K562 (cell line): ENCODE data around the gene ITSN2. TPM values are rescaled to one million over a fixed set of nuclear protein-coding genes. Genes with fewer than 3 reads are reported as not detected.

ENCODE experiments used
- ATAC-seq: fragments of 200-7000 bp; cut with Tn5 transposase; 3 replicates; pipeline ENCODE4 v1.9.1; 2020; ENCODE audit warnings: moderate library complexity
- BruUV-seq: library from RNA; stranded (reverse); fragments of 400-500 nt; replicated peaks from 2 replicates; lab custom pipeline; 2021; lab: Mats Ljungman, UMichigan
- CTCF ChIA-PET: fragments of 300-600 bp; formaldehyde crosslinking; extraction: SDS; loops from one replicate; lab custom pipeline; 2021; ENCODE audit warnings: low intra/inter-chr PET ratio; lab: Yijun Ruan, JAX
- POLR2A ChIA-PET: fragments of 300-600, 350-650 bp; sonication (Branson Sonifier 250); formaldehyde crosslinking; extraction: SDS; loops from one replicate; lab custom pipeline; 2021; ENCODE audit warnings: antibody characterized with exemption, inconsistent platforms; lab: Yijun Ruan, JAX
- DNase-seq, 4 experiments: peaks; one replicate each; pipeline versions ENCODE4 v3.0.0 to v3.0.0-alpha.2; 2011 to 2018; ENCODE audit warnings: low spot score in 3 of 4, mixed read lengths in 3 of 4; ENCODE audit errors: extremely low read depth in 1 of 4
- FAIRE-seq: peaks from 2 replicates; lab custom pipeline; 2011; peaks lifted over from hg19 to GRCh38; lab: Jason Lieb, UNC
- H2AFZ ChIP-seq: 2 replicates; pipeline ENCODE4 v1.6.0; 2011; ENCODE audit warnings: low read depth, low read length, control low read depth, inconsistent platforms
- H3K27ac ChIP-seq: fragments of 200-600 bp; 3 replicates; pipeline ENCODE4 v1.8.0; 2011; ENCODE audit warnings: low read depth, mild to moderate bottlenecking, control low read depth, inconsistent platforms, low read length, moderate library complexity, mixed read lengths; ENCODE audit errors: extremely low read depth
- H3K27me3 ChIP-seq, 2 experiments: fragments of 300-600 bp in 1 of 2; 2 replicates in 1 of 2; 3 replicates in 1 of 2; pipeline versions ENCODE4 v1.6.0 to v1.8.0; 2011; ENCODE audit warnings: inconsistent platforms in 2 of 2, low read length in 2 of 2, mild to moderate bottlenecking in 1 of 2, mixed read lengths in 1 of 2, moderate library complexity in 1 of 2; ENCODE audit not compliant: control insufficient read depth in 2 of 2, insufficient read depth in 2 of 2
- H3K36me3 ChIP-seq: fragments of 300-600 bp; 3 replicates; pipeline ENCODE4 v1.8.0; 2011; ENCODE audit warnings: mild to moderate bottlenecking, low read length, inconsistent platforms; ENCODE audit not compliant: control insufficient read depth, insufficient read depth
- H3K4me1 ChIP-seq, 2 experiments: fragments of 200-600 bp in 1 of 2; replicated peaks in 1 of 2; 2 replicates in 1 of 2; 3 replicates in 1 of 2; pipeline versions ENCODE4 v1.5.1 to v1.8.0; 2011; ENCODE audit warnings: inconsistent platforms in 2 of 2, low read length in 2 of 2, mild to moderate bottlenecking in 1 of 2, mixed read lengths in 1 of 2, moderate library complexity in 1 of 2; ENCODE audit not compliant: control insufficient read depth in 2 of 2, insufficient read depth in 2 of 2
- H3K4me2 ChIP-seq: 2 replicates; pipeline ENCODE4 v1.6.1; 2011; ENCODE audit warnings: low read length, control low read depth, inconsistent platforms, mixed read lengths; ENCODE audit not compliant: insufficient read depth
- H3K4me3 ChIP-seq: fragments of 200-600 bp; sonication (generic), shearing (Covaris generic); 2 replicates; pipeline ENCODE4 v1.5.1; 2016; ENCODE audit warnings: control low read depth, inconsistent platforms
- H3K79me2 ChIP-seq: fragments of 200-600 bp; 3 replicates; pipeline ENCODE4 v1.8.0; 2011; ENCODE audit warnings: low read length, inconsistent platforms; ENCODE audit not compliant: control insufficient read depth, insufficient read depth
- H3K9ac ChIP-seq, 2 experiments: 2 replicates each; pipeline versions ENCODE4 v1.6.0 to v1.6.1; 2011; ENCODE audit warnings: low read depth in 2 of 2, low read length in 2 of 2, control low read depth in 1 of 2, inconsistent platforms in 1 of 2, mild to moderate bottlenecking in 1 of 2, mixed read lengths in 1 of 2; ENCODE audit not compliant: insufficient read depth in 1 of 2
- H3K9me1 ChIP-seq: one replicate; pipeline ENCODE4 v1.6.0; 2011; ENCODE audit warnings: inconsistent platforms, mild to moderate bottlenecking, low read length, moderate library complexity; ENCODE audit not compliant: control insufficient read depth, insufficient read depth
- H3K9me3 ChIP-seq: replicated peaks from 2 replicates; pipeline ENCODE4 v1.5.1; 2011; ENCODE audit warnings: low read depth, low read length, inconsistent platforms; ENCODE audit not compliant: control insufficient read depth, insufficient read depth
- H4K20me1 ChIP-seq: replicated peaks from 2 replicates; pipeline ENCODE4 v1.6.1; 2011; ENCODE audit warnings: low read length, inconsistent platforms, mixed read lengths; ENCODE audit not compliant: control insufficient read depth, insufficient read depth
- CHD1 ChIP-seq: fragments of 200-600 bp; sonication (generic); IDR thresholded peaks from one replicate; pipeline ENCODE4 v1.6.1; 2012; ENCODE audit warnings: mild to moderate bottlenecking, moderate library complexity, low read length, inconsistent platforms
- EGR1 ChIP-seq: fragments of 450-650 bp; conservative IDR thresholded peaks from 2 replicates; pipeline ENCODE4 v1.6.1; 2017; ENCODE audit warnings: mild to moderate bottlenecking
- GABPB1 ChIP-seq: sonication (generic); formaldehyde crosslinking; IDR thresholded peaks from 2 replicates; pipeline ENCODE4 v1.8.0; 2022; ENCODE audit warnings: mild to moderate bottlenecking, missing genetic modification reagents
- HLTF ChIP-seq: fragments of 450-650 bp; IDR thresholded peaks from 2 replicates; pipeline ENCODE4 v1.6.1; 2016
- KDM4B ChIP-seq, 2 experiments: fragments of 450-650 bp in 1 of 2; sonication (generic) in 1 of 2; IDR thresholded peaks; 2 replicates each; pipeline ENCODE4 v1.6.1; 2016 to 2017; ENCODE audit warnings: borderline replicate concordance in 2 of 2, antibody characterized with exemption in 1 of 2, low read depth in 1 of 2, mild to moderate bottlenecking in 1 of 2
- MCM5 ChIP-seq: fragments of 450-650 bp; IDR thresholded peaks from 2 replicates; pipeline ENCODE4 v1.6.1; 2016; ENCODE audit warnings: low read depth
- MTA3 ChIP-seq: fragments of 450-650 bp; formaldehyde crosslinking; IDR thresholded peaks from 2 replicates; pipeline ENCODE4 v1.6.1; 2017; ENCODE audit warnings: mild to moderate bottlenecking, borderline replicate concordance
- NONO ChIP-seq, 2 experiments: fragments of 200-400 bp in 1 of 2; fragments of 450-650 bp in 1 of 2; formaldehyde crosslinking in 1 of 2; IDR thresholded peaks; 2 replicates each; pipeline ENCODE4 v1.6.1; 2017; ENCODE audit warnings: low read depth in 2 of 2, mild to moderate bottlenecking in 2 of 2, moderate library complexity in 2 of 2, low read length in 1 of 2
- TAF7 ChIP-seq: fragments of 450-650 bp; IDR thresholded peaks from 2 replicates; pipeline ENCODE4 v1.6.1; 2016; ENCODE audit warnings: missing genetic modification characterization, missing compliant biosample characterization
- TCF7 ChIP-seq: sonication (generic); IDR thresholded peaks from 2 replicates; pipeline ENCODE4 v1.6.1; 2016; ENCODE audit warnings: antibody characterized with exemption, borderline replicate concordance
- ZBTB8A ChIP-seq: fragments of 450-650 bp; IDR thresholded peaks from 2 replicates; pipeline ENCODE4 v1.6.1; 2018; ENCODE audit warnings: mild to moderate bottlenecking, moderate library complexity; ENCODE audit not compliant: partially characterized antibody
- ZNF197 ChIP-seq: fragments of 200-800 bp; sonication (Bioruptor generic); IDR thresholded peaks from 2 replicates; pipeline ENCODE4 v1.6.1; 2016; ENCODE audit warnings: low read depth, missing genetic modification characterization, missing compliant biosample characterization
- ZNF324 ChIP-seq: fragments of 250-450 bp; sonication (Bioruptor Pico); IDR thresholded peaks from 2 replicates; pipeline ENCODE4 v1.4.0; 2020; ENCODE audit warnings: mild to moderate bottlenecking
- ZNF586 ChIP-seq: fragments of 450-650 bp; formaldehyde crosslinking; conservative IDR thresholded peaks from 2 replicates; pipeline ENCODE4 v1.4.0; 2020; ENCODE audit warnings: mild to moderate bottlenecking, moderate library complexity
- WGBS: fragments of 100-300 bp; shearing (Covaris generic); methylation state at CpG from one replicate; pipeline ENCODE4 v1.1.6; 2016; ENCODE audit warnings: low coverage, mixed read lengths; ENCODE audit not compliant: insufficient coverage; ENCODE audit errors: missing lambda C conversion rate; 5-methylcytosine and 5-hydroxymethylcytosine counted together
- in situ Hi-C: fragments of 300-500 bp; cut with MboI; formaldehyde crosslinking; loops from 4 replicates; pipeline ENCODE4 v1.15.0; 2018; ENCODE audit warnings: inconsistent platforms, mixed read lengths
- intact Hi-C: fragments of 100-400 bp; cut with micrococcal nuclease; formaldehyde crosslinking; loops from 2 replicates; pipeline ENCODE4 v1.14.2; 2022
- polyA plus RNA-seq, 8 experiments: library from polyadenylated mRNA; depleted of rRNA in 4 of 8; stranded (reverse) in 5 of 8; unstranded in 3 of 8; fragments of >200 nt; fragmentation: Nextera tagmentation in 2 of 8; fragmentation: Illumina TruSeq in 1 of 8; extraction: Ambion mirVana in 2 of 8; extraction: Trizol in 1 of 8; gene quantifications; 2 replicates each; pipeline versions ENCODE4 v1.2.1 to v1.2.3, GENCODE V29; 2011 to 2014; ENCODE audit warnings: inconsistent platforms in 1 of 8, missing spikeins in 1 of 8
- total RNA-seq, 7 experiments: library from RNA; depleted of rRNA in 6 of 7; stranded (reverse); fragments of >200 nt in 6 of 7; fragmentation: Illumina TruSeq in 2 of 7; extraction: Trizol in 2 of 7; gene quantifications; 2 replicates each; pipeline versions ENCODE4 v1.2.1 to v1.2.3, GENCODE V29; 2011 to 2021; ENCODE audit warnings: low replicate concordance in 1 of 7
- TF ChIP-seq, protein P1 (sequence below): fragments of 150-350 bp; conservative IDR thresholded peaks from 2 replicates; pipeline ENCODE4 v1.6.1; 2014; ENCODE audit warnings: low read length
- TF ChIP-seq, protein P2 (sequence below): sonication (generic); formaldehyde crosslinking; IDR thresholded peaks from 2 replicates; pipeline ENCODE4 v1.8.0; 2022; ENCODE audit warnings: mild to moderate bottlenecking, missing genetic modification reagents

Gene ITSN2
- total and polyA plus RNA-seq, 9 of the 15 experiments (the other 6 are each of a cell fraction or from before 2014, with no cell fraction given) = 6.6 to 19.9 (median 15.2) TPM

DNA sequence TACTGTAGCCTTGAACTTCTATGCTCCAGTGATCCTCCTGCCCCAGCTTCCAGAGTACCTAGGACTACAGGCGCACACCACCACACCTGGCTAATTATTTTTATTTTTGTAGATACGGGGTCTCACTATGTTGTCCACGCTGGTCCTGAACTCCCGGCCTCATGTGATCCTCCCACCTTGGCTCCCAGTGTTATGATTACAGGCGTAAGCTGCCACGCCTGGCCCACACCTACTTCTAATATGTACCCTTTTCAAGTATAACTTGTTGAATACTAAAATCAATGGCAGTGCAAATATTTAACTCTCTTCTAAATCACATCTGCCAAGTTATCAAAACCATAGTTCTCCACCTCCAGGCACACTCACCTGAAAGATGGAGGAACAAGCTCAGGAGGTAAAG lies 58.7 kb downstream of the ITSN2 start (continued):
- TF ChIP-seq, protein P1, sequence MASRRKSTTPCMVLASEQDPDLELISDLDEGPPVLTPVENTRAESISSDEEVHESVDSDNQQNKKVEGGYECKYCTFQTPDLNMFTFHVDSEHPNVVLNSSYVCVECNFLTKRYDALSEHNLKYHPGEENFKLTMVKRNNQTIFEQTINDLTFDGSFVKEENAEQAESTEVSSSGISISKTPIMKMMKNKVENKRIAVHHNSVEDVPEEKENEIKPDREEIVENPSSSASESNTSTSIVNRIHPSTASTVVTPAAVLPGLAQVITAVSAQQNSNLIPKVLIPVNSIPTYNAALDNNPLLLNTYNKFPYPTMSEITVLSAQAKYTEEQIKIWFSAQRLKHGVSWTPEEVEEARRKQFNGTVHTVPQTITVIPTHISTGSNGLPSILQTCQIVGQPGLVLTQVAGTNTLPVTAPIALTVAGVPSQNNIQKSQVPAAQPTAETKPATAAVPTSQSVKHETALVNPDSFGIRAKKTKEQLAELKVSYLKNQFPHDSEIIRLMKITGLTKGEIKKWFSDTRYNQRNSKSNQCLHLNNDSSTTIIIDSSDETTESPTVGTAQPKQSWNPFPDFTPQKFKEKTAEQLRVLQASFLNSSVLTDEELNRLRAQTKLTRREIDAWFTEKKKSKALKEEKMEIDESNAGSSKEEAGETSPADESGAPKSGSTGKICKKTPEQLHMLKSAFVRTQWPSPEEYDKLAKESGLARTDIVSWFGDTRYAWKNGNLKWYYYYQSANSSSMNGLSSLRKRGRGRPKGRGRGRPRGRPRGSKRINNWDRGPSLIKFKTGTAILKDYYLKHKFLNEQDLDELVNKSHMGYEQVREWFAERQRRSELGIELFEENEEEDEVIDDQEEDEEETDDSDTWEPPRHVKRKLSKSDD = no peak

DNA sequence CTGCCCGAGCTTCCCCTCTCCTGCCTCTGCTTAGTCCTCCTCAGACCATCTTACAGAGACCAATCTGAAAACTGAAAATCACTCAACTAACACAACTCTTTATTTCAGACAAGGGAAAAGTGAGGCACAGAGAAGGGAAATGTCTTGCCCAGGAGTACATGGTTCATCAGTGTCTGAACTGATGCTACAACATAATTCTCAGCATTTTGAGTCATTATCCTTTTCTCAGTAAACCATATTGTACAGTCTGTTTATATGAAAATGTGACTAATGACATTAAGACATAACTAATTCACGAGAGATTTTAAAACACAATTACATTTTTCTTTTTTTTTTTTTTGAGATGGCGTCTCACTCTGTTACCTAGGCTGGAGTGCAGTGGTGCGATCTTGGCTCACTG lies 62.7 kb downstream of the ITSN2 start:
- Histone ChIP-seq H3K27me3 (no peaks in the 10 kb centered on the region), H2AFZ (no peak overlapping the region), H3K4me2 (no peak overlapping the region), H3K36me3 (peaks cover 25% of the 10 kb centered on the region; the same call in 1 of the 3 replicates), H3K9me1 (no peaks in the 10 kb centered on the region), H3K9ac (no peak overlapping the region), H3K9me3 (no peaks in the 10 kb centered on the region), H3K27ac (no peak overlapping the region), H3K79me2 (no peaks in the 10 kb centered on the region), H3K4me1 (no peaks in the 10 kb centered on the region), H3K4me3 (no peak overlapping the region), H4K20me1 (no peaks in the 10 kb centered on the region)
- no peak for TF ChIP-seq MCM5
- no peak for TF ChIP-seq CHD1
- TF ChIP-seq ZNF324 (CRISPR knock-in tag) = no peak
- TF ChIP-seq, protein P2, sequence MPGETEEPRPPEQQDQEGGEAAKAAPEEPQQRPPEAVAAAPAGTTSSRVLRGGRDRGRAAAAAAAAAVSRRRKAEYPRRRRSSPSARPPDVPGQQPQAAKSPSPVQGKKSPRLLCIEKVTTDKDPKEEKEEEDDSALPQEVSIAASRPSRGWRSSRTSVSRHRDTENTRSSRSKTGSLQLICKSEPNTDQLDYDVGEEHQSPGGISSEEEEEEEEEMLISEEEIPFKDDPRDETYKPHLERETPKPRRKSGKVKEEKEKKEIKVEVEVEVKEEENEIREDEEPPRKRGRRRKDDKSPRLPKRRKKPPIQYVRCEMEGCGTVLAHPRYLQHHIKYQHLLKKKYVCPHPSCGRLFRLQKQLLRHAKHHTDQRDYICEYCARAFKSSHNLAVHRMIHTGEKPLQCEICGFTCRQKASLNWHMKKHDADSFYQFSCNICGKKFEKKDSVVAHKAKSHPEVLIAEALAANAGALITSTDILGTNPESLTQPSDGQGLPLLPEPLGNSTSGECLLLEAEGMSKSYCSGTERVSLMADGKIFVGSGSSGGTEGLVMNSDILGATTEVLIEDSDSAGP = no peak
- TF ChIP-seq NONO (IDR thresholded peaks at IDR 0.05; ENCODE audit: low read depth in 2 of 2, low read length in 1 of 2) = no peak
- no peak for TF ChIP-seq GABPB1
- no peak for TF ChIP-seq TCF7
- no peak for TF ChIP-seq EGR1
- TF ChIP-seq ZBTB8A = no peak
- TF ChIP-seq ZNF586 (CRISPR knock-in tag) = no peak
- TF ChIP-seq ZNF197 (CRISPR knock-in tag) = no peak
- TF ChIP-seq KDM4B (IDR thresholded peaks at IDR 0.05; ENCODE audit: borderline replicate concordance in 2 of 2, low read depth in 1 of 2) = no peak
- no peak for TF ChIP-seq MTA3
- TF ChIP-seq TAF7 = no peak
- TF ChIP-seq HLTF = no peak
- ChIA-PET CTCF (no interaction called here), POLR2A (no interaction called here)
- FAIRE-seq (no peak), ATAC-seq (no peak), DNase-seq (no peak)
- intact Hi-C loops = no loop called here
- in situ Hi-C loops = no loop called here
- BruUV-seq = no TSS peak
- 85% methylated on average over 2 of the region's 4 CpGs for WGBS
